PC-3 (cell line): ENCODE results near the gene KCNIP4. TPM values are rescaled to one million over a fixed set of nuclear protein-coding genes. Genes with fewer than 3 reads are reported as not detected.

Source experiments
- ATAC-seq: fragments of 200-7000 bp; cut with Tn5 transposase; 2 replicates; pipeline ENCODE4 v1.9.1; 2020; ENCODE audit warnings: mild to moderate bottlenecking, moderate library complexity
- BruUV-seq: library from RNA; stranded (reverse); fragments of 400-500 nt; replicated peaks from 2 replicates; lab custom pipeline; 2021; lab: Mats Ljungman, UMichigan
- CTCF ChIA-PET: fragments of 300-600 bp; sonication (Branson Sonifier 250); formaldehyde crosslinking; loops from one replicate; lab custom pipeline; 2022; ENCODE audit warnings: antibody characterized with exemption; lab: Charles Lee
- POLR2A ChIA-PET: fragments of 300-600 bp; sonication (Branson Sonifier 250); formaldehyde crosslinking; loops from one replicate; lab custom pipeline; 2022; ENCODE audit warnings: antibody characterized with exemption; ENCODE audit not compliant: unreplicated experiment; lab: Charles Lee
- DNase-seq: peaks from one replicate; pipeline ENCODE4 v3.0.0-alpha.2; 2015
- H2AFZ ChIP-seq: fragments of 300-600 bp; sonication (generic); 2 replicates; pipeline ENCODE4 v1.6.0; 2016; ENCODE audit warnings: antibody characterized with exemption, low read length
- H3F3A ChIP-seq: fragments of 300-600 bp; sonication (generic); one replicate; pipeline ENCODE4 v1.6.0; 2017; ENCODE audit warnings: antibody characterized with exemption, low read length, control low read depth, mild to moderate bottlenecking; ENCODE audit not compliant: unreplicated experiment
- H3K27ac ChIP-seq: fragments of 300-600 bp; sonication (generic); 2 replicates; pipeline ENCODE4 v1.5.1; 2016; ENCODE audit warnings: mild to moderate bottlenecking, low read length
- H3K27me3 ChIP-seq: fragments of 300-600 bp; sonication (generic); 2 replicates; pipeline ENCODE4 v1.6.1; 2016; ENCODE audit warnings: low read length, mixed read lengths
- H3K36me3 ChIP-seq: fragments of 300-600 bp; sonication (generic); 2 replicates; pipeline ENCODE4 v1.6.1; 2016; ENCODE audit warnings: low read depth, mixed run types, low read length, mixed read lengths
- H3K4me1 ChIP-seq: fragments of 300-600 bp; sonication (generic); 2 replicates; pipeline ENCODE4 v1.5.1; 2016; ENCODE audit warnings: low read length; ENCODE audit not compliant: insufficient read depth
- H3K4me2 ChIP-seq: fragments of 300-600 bp; sonication (generic); 2 replicates; pipeline ENCODE4 v1.6.0; 2016; ENCODE audit warnings: low read length
- H3K4me3 ChIP-seq: fragments of 300-600 bp; sonication (generic); 2 replicates; pipeline ENCODE4 v1.5.1; 2016; ENCODE audit warnings: mild to moderate bottlenecking, low read length, mixed read lengths
- H3K79me2 ChIP-seq: fragments of 300-600 bp; sonication (generic); 2 replicates; pipeline ENCODE4 v1.6.1; 2017; ENCODE audit warnings: low read length, mixed read lengths
- H3K9ac ChIP-seq: fragments of 300-600 bp; sonication (generic); 2 replicates; pipeline ENCODE4 v1.6.0; 2016; ENCODE audit warnings: mild to moderate bottlenecking, low read length
- H3K9me2 ChIP-seq: fragments of 300-600 bp; sonication (generic); replicated peaks from 2 replicates; pipeline ENCODE4 v1.6.1; 2016; ENCODE audit warnings: mixed run types, low read length, mixed read lengths
- H3K9me3 ChIP-seq: fragments of 300-600 bp; sonication (generic); 2 replicates; pipeline ENCODE4 v1.6.1; 2016; ENCODE audit warnings: low read length, mixed read lengths
- H4K20me1 ChIP-seq: fragments of 300-600 bp; sonication (generic); 2 replicates; pipeline ENCODE4 v1.6.1; 2016; ENCODE audit warnings: low read length, mixed read lengths
- CTCF ChIP-seq: fragments of 300-600 bp; sonication (generic); conservative IDR thresholded peaks from 2 replicates; pipeline ENCODE4 v1.5.1; 2017; ENCODE audit warnings: antibody characterized with exemption, low read depth, mild to moderate bottlenecking, low read length
- EZH2 ChIP-seq: fragments of 300-600 bp; sonication (generic); IDR thresholded peaks from one replicate; pipeline ENCODE4 v1.6.1; 2017; ENCODE audit warnings: antibody characterized with exemption, mild to moderate bottlenecking, low read length; ENCODE audit not compliant: unreplicated experiment
- EZH2phosphoT487 ChIP-seq: fragments of 300-600 bp; sonication (generic); IDR thresholded peaks from 2 replicates; pipeline ENCODE4 v1.6.1; 2018; ENCODE audit warnings: mild to moderate bottlenecking, antibody characterized with exemption, low read length, borderline replicate concordance
- intact Hi-C: fragments of 100-400 bp; cut with micrococcal nuclease; formaldehyde crosslinking; loops from 2 replicates; pipeline ENCODE4 v1.9.0; 2023
- total RNA-seq: library from RNA; depleted of rRNA; stranded (reverse); fragments of >200 nt; gene quantifications from 2 replicates; pipeline ENCODE4 v1.2.3, GENCODE V29; 2014

The KCNIP4 gene
- total RNA-seq, 1 experiment from 2014 or later, result not detected

GRCh38 chr4:21569638-21570037, 378.9 kb downstream of the KCNIP4 start:
- ATAC-seq (no peak), DNase-seq (no peak)
- no peak overlapping the region for H3K9ac ChIP-seq
- CTCF ChIA-PET, result no interaction called here
- TF ChIP-seq CTCF (no peak), EZH2 (no peak), EZH2phosphoT487 (no peak)
- no peak overlapping the region for H3K4me3 ChIP-seq
- H3K9me2 ChIP-seq, result no peaks in the 10 kb centered on the region
- H4K20me1 ChIP-seq, result no peaks in the 10 kb centered on the region
- no peaks in the 10 kb centered on the region for H3K36me3 ChIP-seq
- H3K4me1 ChIP-seq, result no peaks in the 10 kb centered on the region
- no peaks in the 10 kb centered on the region for H3K9me3 ChIP-seq
- H3K4me2 ChIP-seq, result no peak overlapping the region
- intact Hi-C loops, result no loop called here
- BruUV-seq, result no TSS peak
- H3K27me3 ChIP-seq, result 0 out of 2 replicates have a peak, but pooled peaks cover 5% of the 10 kb centered on the region
- no peaks in the 10 kb centered on the region for H3F3A ChIP-seq
- H3K27ac ChIP-seq, result no peak overlapping the region
- no peaks in the 10 kb centered on the region for H3K79me2 ChIP-seq
- POLR2A ChIA-PET, result no interaction called here
- no peak overlapping the region for H2AFZ ChIP-seq

GRCh38 chr4:21555083-21555482, 393.5 kb downstream of the KCNIP4 start:
- no TSS peak for BruUV-seq
- TF ChIP-seq EZH2, result no peak
- TF ChIP-seq CTCF, result no peak
- TF ChIP-seq EZH2phosphoT487, result no peak
- Histone ChIP-seq H3K27me3 (peaks cover 18% of the 10 kb centered on the region), H3F3A (no peaks in the 10 kb centered on the region), H3K4me2 (no peak overlapping the region), H3K4me3 (no peak overlapping the region), H3K27ac (no peak overlapping the region), H4K20me1 (no peaks in the 10 kb centered on the region), H2AFZ (no peak overlapping the region), H3K36me3 (no peaks in the 10 kb centered on the region), H3K9me3 (no peaks in the 10 kb centered on the region), H3K9ac (no peak overlapping the region), H3K9me2 (no peaks in the 10 kb centered on the region), H3K4me1 (no peaks in the 10 kb centered on the region), H3K79me2 (no peaks in the 10 kb centered on the region)
- intact Hi-C loops, result no loop called here
- DNase-seq (no peak), ATAC-seq (no peak)
- ChIA-PET POLR2A (no interaction called here), CTCF (no interaction called here)

GRCh38 chr4:21554500-21554899, 394.1 kb downstream of the KCNIP4 start:
- Histone ChIP-seq H3K27ac (no peak overlapping the region), H3K4me2 (no peak overlapping the region), H3K4me3 (no peak overlapping the region), H3K9ac (no peak overlapping the region), H3K36me3 (no peaks in the 10 kb centered on the region), H3K27me3 (peaks cover 18% of the 10 kb centered on the region), H3K9me3 (no peaks in the 10 kb centered on the region), H2AFZ (no peak overlapping the region), H3F3A (no peaks in the 10 kb centered on the region), H3K9me2 (no peaks in the 10 kb centered on the region), H3K4me1 (no peaks in the 10 kb centered on the region), H3K79me2 (no peaks in the 10 kb centered on the region), H4K20me1 (no peaks in the 10 kb centered on the region)
- DNase-seq (no peak), ATAC-seq (no peak)
- intact Hi-C loops, result no loop called here
- no TSS peak for BruUV-seq
- TF ChIP-seq EZH2 (no peak), EZH2phosphoT487 (no peak), CTCF (no peak)
- ChIA-PET CTCF (no interaction called here), POLR2A (no interaction called here)
